Measurements from ENCODE around the gene SLC25A19.

The SLC25A19 gene

DNA sequence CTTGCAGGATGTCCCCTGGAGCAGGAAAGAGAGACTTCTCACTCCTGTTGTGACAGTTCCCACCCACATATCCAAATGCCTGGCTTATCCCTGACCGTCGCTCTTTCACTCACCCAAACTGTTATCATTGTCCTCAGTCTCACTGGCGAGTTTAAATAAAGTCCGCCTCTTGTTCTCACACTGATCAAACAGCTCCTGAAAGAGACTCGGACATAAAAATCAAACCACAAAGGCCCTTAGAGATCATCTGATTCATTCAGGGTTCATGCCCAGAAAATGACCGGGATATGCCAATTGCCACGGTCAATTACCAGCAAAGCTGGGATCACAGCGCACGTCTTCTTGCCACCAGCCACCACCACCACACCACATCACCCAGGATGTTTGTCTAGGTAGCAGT, 47.7 kb downstream of the SLC25A19 start:
- DNase-seq: no peak

DNA sequence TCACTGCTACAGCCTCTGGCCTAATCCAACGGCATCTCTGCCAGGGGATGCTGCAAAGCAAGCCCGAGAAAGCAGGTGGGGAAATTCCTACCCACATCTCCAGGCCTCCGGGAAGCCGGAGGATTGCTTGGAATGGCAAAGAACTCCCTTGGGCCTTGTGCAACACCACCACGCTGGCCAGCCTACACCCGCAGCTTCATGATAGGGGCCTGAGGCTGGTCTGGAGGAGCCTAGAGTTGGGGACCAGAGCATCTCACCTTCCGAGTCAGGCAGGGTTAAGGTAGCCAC, 48.1 kb downstream of the SLC25A19 start:
- DNase-seq: no peak

GRCh38 chr17:75240394-75241142, 48.7 kb downstream of the SLC25A19 start:
- peak in 3 of 5 experiments; percentile 10 to 47 (median 16) for DNase-seq

DNA sequence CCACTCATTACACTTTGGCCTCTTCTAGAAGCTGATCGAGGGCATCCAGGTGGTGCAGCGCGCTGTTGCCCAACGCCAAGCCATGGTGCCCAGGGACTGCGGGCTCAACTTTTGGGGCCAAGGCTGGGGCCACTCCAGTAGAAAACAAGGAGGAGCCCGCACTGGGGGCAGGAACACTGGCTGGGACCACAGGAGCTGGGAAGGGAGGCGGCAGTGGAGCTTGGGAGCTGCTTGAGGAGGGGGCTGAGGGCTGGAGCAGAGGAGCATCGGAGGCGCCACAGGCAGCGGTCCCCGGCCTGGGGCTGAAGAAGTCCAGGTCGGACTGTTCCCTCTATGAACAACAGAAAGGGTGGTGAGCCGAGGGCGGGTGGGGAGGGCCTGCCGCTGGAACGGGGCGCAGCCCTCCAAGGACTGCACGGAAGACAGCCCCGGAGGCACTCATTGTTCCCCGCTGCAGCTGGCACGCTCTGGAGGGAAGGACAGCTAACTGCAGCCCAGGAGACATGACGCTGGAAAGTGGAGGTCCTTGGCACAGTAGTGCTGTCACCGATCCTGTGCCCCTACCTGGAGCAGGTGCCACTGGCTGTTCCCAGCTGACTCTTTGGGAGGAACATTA, 49.3 kb downstream of the SLC25A19 start:
- DNase-seq: no peak

- DNase-seq: no peak
These were observed 50.0 kb downstream of the SLC25A19 start for GRCh38 chr17:75239214-75239613.

- peak; percentile 29 to 82 (median 43) for DNase-seq
These were observed 50.5 kb downstream of the SLC25A19 start for GRCh38 chr17:75238684-75239191.

GRCh38 chr17:75238020-75238580, 51.1 kb downstream of the SLC25A19 start:
- DNase-seq: no peak

DNA sequence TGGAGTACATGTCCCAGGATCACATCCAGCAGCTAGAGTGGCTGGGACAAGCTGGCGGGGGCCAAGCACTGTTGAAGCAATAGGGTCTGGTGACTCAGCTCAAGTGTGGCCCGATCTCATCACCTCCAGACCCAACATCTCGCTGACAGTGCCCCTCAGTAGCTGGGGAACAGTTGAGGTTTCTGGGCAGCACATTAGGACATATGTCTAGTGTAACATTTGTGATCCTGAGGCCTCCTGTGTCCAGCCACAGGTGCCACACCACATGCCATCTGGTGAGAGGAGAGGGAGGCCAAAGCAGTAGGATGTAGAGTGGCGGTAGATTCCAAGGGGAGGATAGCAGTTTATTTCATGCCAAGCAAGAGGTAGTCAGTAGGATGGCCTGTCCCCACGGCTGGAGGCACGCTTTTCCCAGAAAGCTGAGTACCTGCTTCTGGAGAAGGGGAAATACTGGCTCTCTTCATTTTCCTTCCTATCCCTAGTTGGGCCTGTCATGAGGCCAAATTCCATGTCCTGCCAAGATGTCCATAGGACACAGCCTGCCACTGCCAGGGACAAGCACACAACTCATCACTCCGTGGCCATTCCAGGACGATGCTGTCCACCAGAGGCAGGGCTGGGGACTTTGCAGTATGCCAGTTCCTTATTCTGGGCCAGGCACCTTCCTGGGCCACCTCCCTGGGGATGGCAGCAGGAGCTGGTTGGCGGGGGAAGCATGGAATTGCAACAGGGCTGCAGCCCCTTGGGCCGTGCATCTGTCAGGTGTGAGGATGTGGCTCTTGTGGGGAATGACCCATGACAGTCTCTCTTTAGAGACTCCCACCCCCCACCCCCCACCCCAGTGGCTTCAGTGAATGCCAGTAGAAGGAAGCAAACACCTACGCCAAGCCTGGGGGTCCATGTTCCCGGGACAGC, 51.9 kb downstream of the SLC25A19 start:
- no peak for DNase-seq

DNA sequence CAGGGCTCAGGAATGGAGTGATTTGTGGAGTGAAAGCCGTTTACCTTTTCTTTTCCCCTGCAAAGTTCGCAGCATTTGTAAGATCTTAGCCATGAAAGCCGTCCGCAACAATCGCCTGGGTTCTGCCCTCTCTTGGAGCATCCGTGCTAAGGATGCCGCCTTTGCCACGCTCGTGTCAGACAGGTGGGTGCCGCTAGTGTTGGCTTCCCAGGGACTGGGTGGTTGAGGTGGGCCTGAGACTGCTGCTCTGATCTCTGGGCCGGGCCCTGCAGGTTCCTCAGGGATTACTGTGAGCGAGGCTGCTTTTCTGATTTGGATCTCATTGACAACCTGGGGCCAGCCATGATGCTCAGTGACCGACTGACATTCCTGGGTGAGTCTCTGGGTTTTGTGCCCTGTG, 56.4 kb downstream of the SLC25A19 start:
- DNase-seq: no peak

DNA sequence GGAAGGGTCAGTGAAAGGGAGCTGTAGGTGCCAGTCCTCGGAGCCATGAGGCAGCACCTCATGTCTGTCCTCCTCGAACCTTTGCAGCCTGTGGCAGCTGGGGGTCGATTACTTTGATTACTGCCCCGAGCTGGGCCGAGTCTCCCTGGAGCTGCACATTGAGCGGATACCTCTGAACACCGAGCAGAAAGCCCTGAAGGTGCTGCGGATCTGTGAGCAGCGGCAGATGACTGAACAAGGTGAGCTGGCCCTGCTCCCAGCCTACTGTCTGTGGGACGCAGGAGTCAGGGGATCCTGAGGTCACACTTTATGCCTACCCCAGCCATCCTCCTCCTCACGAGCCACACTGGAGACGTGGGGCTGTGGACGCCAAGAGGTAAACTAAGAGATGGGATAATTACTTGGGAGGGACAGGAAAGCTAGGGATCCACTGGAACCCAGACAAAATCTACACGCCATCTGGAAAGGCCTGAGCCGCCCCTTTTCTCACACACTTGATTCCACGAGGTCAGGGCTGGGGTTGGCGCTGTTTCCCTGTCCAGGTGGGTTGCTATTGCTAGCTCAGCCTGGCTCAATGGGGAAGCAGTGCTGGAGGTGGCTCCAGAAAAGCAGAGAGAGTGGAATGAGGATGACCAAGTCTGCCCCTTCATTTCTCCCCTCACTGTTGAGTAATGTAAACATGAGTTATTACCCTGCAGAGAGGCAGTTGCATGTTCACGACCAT, 57.3 kb downstream of the SLC25A19 start:
- DNase-seq: no peak

DNA sequence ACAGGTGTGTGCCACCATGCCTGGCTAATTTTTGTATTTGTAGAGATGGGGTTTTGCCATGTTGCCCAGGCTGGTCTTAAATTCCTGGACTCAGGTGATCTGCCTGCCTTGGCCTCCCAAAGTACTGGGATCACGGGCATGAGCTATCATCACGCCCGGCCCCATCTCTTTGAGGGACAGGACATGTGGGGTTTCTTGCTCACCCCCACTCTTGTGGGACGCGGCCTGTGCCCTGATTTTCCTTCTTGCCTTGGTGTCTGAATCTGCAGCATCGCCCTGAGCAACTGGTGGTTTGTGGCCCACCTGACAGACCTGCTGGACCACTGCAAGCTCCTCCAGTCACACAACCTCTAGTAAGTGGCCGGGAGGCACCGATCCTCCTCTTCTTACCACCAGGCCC, 58.2 kb downstream of the SLC25A19 start:
- DNase-seq: no peak

DNA sequence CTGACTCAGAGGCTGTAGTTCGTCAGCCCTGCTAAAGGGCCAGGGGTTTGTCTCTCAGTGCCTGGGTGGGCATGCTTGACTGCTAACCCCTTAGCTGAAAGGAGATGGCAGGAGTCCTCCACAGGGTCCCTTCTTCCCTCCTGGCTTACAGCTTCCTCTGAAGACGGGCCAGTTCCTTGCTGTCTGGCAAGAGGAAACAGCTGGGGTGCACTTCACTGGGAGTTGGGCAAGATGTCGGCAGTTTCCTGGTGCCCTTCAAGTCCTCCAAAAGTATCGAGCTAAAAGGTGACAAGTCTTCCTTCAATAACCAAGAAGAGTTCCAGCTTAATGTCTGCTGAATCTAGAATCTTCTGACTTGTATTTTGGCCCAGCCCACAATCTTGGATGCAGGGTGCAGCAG, 60.4 kb downstream of the SLC25A19 start:
- no peak for DNase-seq

GRCh38 chr17:75228305-75228704, 60.9 kb downstream of the SLC25A19 start:
- no peak for DNase-seq

DNA sequence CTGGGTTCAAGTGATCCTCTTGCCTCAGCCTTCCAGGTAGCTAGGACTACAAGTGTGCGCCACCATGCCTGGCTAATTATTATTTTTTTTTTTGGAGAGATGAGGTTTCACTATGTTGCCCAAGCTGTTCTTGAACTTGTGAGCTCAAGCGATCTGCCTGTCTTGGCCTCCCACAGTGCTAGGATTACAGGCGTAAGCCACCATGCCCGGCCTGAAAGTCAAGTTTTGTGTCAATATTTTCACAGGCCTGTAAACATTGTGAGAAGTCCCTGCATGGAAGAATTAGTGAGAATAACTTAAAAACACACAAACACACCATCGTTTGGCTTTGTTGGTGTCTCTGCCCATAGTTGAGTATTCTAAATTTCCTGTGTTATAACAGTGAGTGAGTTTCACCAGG, 61.5 kb downstream of the SLC25A19 start:
- DNase-seq: no peak

DNA sequence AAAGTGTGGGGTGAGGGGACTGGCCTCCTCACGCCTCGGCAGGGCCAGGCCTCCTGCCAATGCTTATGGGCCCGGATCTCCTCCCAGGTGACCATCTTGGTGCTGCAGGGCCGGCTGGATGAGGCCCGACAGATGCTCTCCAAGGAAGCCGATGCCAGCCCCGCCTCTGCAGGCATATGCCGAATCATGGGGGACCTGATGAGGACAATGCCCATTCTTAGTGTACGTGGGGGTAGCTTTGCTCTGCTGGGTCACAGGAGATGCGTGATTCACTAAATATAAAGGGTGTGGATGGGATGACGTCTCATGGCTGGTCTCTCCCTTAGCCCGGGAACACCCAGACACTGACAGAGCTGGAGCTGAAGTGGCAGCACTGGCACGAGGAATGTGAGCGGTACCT, 64.2 kb downstream of the SLC25A19 start:
- DNase-seq: no peak
